GM12878 (cell line): ENCODE measurements around the gene MTR. TPM values are rescaled to one million over a fixed set of nuclear protein-coding genes. Genes with fewer than 3 reads are reported as not detected.

ENCODE experiments used
- ATAC-seq: fragments of 200-7000 bp; cut with Tn5 transposase; 3 replicates; pipeline ENCODE4 v1.9.1; 2020; ENCODE audit warnings: mild to moderate bottlenecking, moderate library complexity
- BruUV-seq: library from RNA; stranded (reverse); fragments of 400-500 nt; replicated peaks from 2 replicates; lab custom pipeline; 2021; lab: Mats Ljungman, UMichigan
- CTCF ChIA-PET: fragments of 300-600 bp; sonication (Branson Sonifier 250); formaldehyde crosslinking; extraction: SDS; loops from one replicate; lab custom pipeline; 2021; ENCODE audit warnings: inconsistent platforms; lab: Yijun Ruan, JAX
- POLR2A ChIA-PET: fragments of 350-600 bp; formaldehyde crosslinking; extraction: SDS; loops from one replicate; lab custom pipeline; 2021; ENCODE audit warnings: inconsistent platforms; lab: Charles Lee
- RAD21 ChIA-PET: fragments of 300-600 bp; sonication (Branson Sonifier 250); formaldehyde crosslinking; loops from one replicate; lab custom pipeline; 2023; ENCODE audit warnings: antibody characterized with exemption; ENCODE audit not compliant: unreplicated experiment; lab: Charles Lee
- SMC1A ChIA-PET: fragments of 300-600 bp; sonication (Branson Sonifier 250); formaldehyde crosslinking; loops from one replicate; lab custom pipeline; 2023; ENCODE audit not compliant: unreplicated experiment, uncharacterized antibody; lab: Charles Lee
- DNase-seq: peaks from one replicate; pipeline ENCODE4 v3.0.0-alpha.2; 2011; ENCODE audit warnings: low read depth, low spot score
- FAIRE-seq: peaks from 3 replicates; lab custom pipeline; 2011; peaks lifted over from hg19 to GRCh38; lab: Jason Lieb, UNC
- H2AFZ ChIP-seq: 2 replicates; pipeline ENCODE4 v1.6.0; 2011; ENCODE audit warnings: low read depth, low read length, control low read depth; ENCODE audit not compliant: control insufficient read depth
- H3K27ac ChIP-seq: 2 replicates; pipeline ENCODE4 v1.5.1; 2011; ENCODE audit warnings: control low read depth; ENCODE audit not compliant: control insufficient read depth, insufficient read depth
- H3K27me3 ChIP-seq, 2 experiments: replicated peaks in 1 of 2; 2 replicates each; pipeline versions ENCODE4 v1.6.0 to v1.6.1; 2011; ENCODE audit warnings: low read length in 1 of 2; ENCODE audit not compliant: control insufficient read depth in 2 of 2, insufficient read depth in 2 of 2
- H3K36me3 ChIP-seq, 2 experiments: 2 replicates each; pipeline ENCODE4 v1.5.1; 2011; ENCODE audit warnings: low read length in 1 of 2; ENCODE audit not compliant: control insufficient read depth in 2 of 2, insufficient read depth in 2 of 2
- H3K4me1 ChIP-seq: 2 replicates; pipeline ENCODE4 v1.6.1; 2011; ENCODE audit warnings: mild to moderate bottlenecking, low read length, moderate library complexity, mixed read lengths; ENCODE audit not compliant: control insufficient read depth, insufficient read depth
- H3K4me2 ChIP-seq: 2 replicates; pipeline ENCODE4 v1.6.0; 2011; ENCODE audit warnings: control low read depth; ENCODE audit not compliant: control insufficient read depth, insufficient read depth
- H3K4me3 ChIP-seq: fragments of 200-600 bp; sonication (generic); 2 replicates; pipeline ENCODE4 v1.5.1; 2016
- H3K79me2 ChIP-seq: 2 replicates; pipeline ENCODE4 v1.6.0; 2011; ENCODE audit warnings: low read length; ENCODE audit not compliant: control insufficient read depth, insufficient read depth
- H3K9ac ChIP-seq: 2 replicates; pipeline ENCODE4 v1.8.0; 2011; ENCODE audit warnings: low read length, control low read depth, mixed read lengths; ENCODE audit not compliant: control insufficient read depth, insufficient read depth
- H3K9me3 ChIP-seq: replicated peaks from 3 replicates; pipeline ENCODE4 v1.5.1; 2011; ENCODE audit warnings: mild to moderate bottlenecking, low read length; ENCODE audit not compliant: control insufficient read depth, insufficient read depth
- H4K20me1 ChIP-seq: 2 replicates; pipeline ENCODE4 v1.6.0; 2011; ENCODE audit not compliant: control insufficient read depth, insufficient read depth
- BRCA1 ChIP-seq: IDR thresholded peaks from 2 replicates; pipeline ENCODE4 v1.6.1; 2011; ENCODE audit warnings: low read depth, low read length, improper control_type of control experiment
- CBX5 ChIP-seq: sonication (generic); IDR thresholded peaks from 2 replicates; pipeline ENCODE4 v1.6.1; 2016; ENCODE audit warnings: low read depth, moderate library complexity, mild to moderate bottlenecking, inconsistent platforms
- CEBPB ChIP-seq, 2 experiments: fragments of 150-350 bp in 1 of 2; IDR thresholded peaks; 2 replicates each; pipeline ENCODE4 v1.6.1; 2012 to 2014; ENCODE audit warnings: low read depth in 2 of 2, low read length in 2 of 2, borderline replicate concordance in 1 of 2, inconsistent platforms in 1 of 2
- CHD4 ChIP-seq: fragments of 200-600 bp; sonication (generic); IDR thresholded peaks from 2 replicates; pipeline ENCODE4 v1.6.1; 2016; ENCODE audit warnings: mild to moderate bottlenecking
- CTCF ChIP-seq, 3 experiments: IDR thresholded peaks in 2 of 3; conservative IDR thresholded peaks in 1 of 3; 2 replicates each; pipeline ENCODE4 v1.5.1; 2011; ENCODE audit warnings: low read depth in 3 of 3, low read length in 3 of 3, mild to moderate bottlenecking in 3 of 3, control low read depth in 2 of 3, moderate library complexity in 2 of 3, inconsistent platforms in 1 of 3, mixed read lengths in 1 of 3; ENCODE audit not compliant: control insufficient read depth in 2 of 3, insufficient read depth in 1 of 3; ENCODE audit errors: extremely low read depth in 1 of 3
- HCFC1 ChIP-seq: fragments of 150-350 bp; IDR thresholded peaks from 2 replicates; pipeline ENCODE4 v1.6.1; 2014; ENCODE audit warnings: low read length
- JUNB ChIP-seq: IDR thresholded peaks from 2 replicates; pipeline ENCODE4 v1.6.1; 2016; ENCODE audit warnings: antibody characterized with exemption, mild to moderate bottlenecking
- RAD21 ChIP-seq: IDR thresholded peaks from 2 replicates; pipeline ENCODE4 v1.6.1; 2011; ENCODE audit warnings: mild to moderate bottlenecking, low read depth, low read length, moderate library complexity; ENCODE audit not compliant: insufficient read depth
- SIN3A ChIP-seq: IDR thresholded peaks from 2 replicates; pipeline ENCODE4 v1.6.1; 2012; ENCODE audit warnings: low read depth, low read length, improper control_type of control experiment
- SMC3 ChIP-seq: IDR thresholded peaks from 2 replicates; pipeline ENCODE4 v1.6.1; 2011; ENCODE audit warnings: low read length, improper control_type of control experiment, borderline replicate concordance
- ZZZ3 ChIP-seq: IDR thresholded peaks from 2 replicates; pipeline ENCODE4 v1.6.1; 2011; ENCODE audit warnings: low read depth; ENCODE audit not compliant: control insufficient read depth, insufficient read length
- WGBS: methylation state at CpG from one replicate; pipeline ENCODE4 v1.1.6; 2016; ENCODE audit warnings: low lambda C conversion rate; ENCODE audit not compliant: insufficient replicate concordance, insufficient coverage; ENCODE audit errors: missing lambda C conversion rate; 5-methylcytosine and 5-hydroxymethylcytosine counted together
- in situ Hi-C: fragments of 300-500 bp; cut with MboI; formaldehyde crosslinking; loops from 9 replicates; pipeline ENCODE4 v1.14.3; 2018; ENCODE audit warnings: mixed read lengths
- intact Hi-C: fragments of 100-400 bp; cut with micrococcal nuclease; formaldehyde crosslinking; loops from one replicate; pipeline ENCODE4 v1.14.2; 2022; ENCODE audit not compliant: unreplicated experiment
- polyA plus RNA-seq, 11 experiments: library from polyadenylated mRNA; depleted of rRNA in 4 of 11; unstranded in 6 of 11; stranded (reverse) in 5 of 11; fragments of >200 nt; fragmentation: Nextera tagmentation in 4 of 11; fragmentation: Illumina TruSeq in 1 of 11; extraction: Ambion mirVana in 4 of 11; extraction: Trizol in 1 of 11; gene quantifications; 1 replicate in 1 of 11; 2 replicates in 10 of 11; pipeline versions ENCODE4 v1.2.1 to v1.2.3, GENCODE V29; 2011 to 2016; ENCODE audit warnings: inconsistent platforms in 2 of 11, missing spikeins in 2 of 11, low read depth in 1 of 11
- total RNA-seq, 4 experiments: library from RNA; depleted of rRNA in 3 of 4; stranded (reverse); fragments of >200 nt in 3 of 4; fragmentation: Illumina TruSeq in 1 of 4; extraction: Trizol in 1 of 4; gene quantifications; 2 replicates each; pipeline versions ENCODE4 v1.2.1 to v1.2.3, GENCODE V29; 2013 to 2021
- TF ChIP-seq, protein P1 (sequence below): fragments of 450-650 bp; formaldehyde crosslinking; IDR thresholded peaks from 2 replicates; pipeline ENCODE4 v1.4.0; 2022; ENCODE audit warnings: mild to moderate bottlenecking, moderate library complexity
- TF ChIP-seq, protein P2 (sequence below): IDR thresholded peaks from 2 replicates; pipeline ENCODE4 v1.6.1; 2011; ENCODE audit warnings: low read depth, low read length, improper control_type of control experiment, borderline replicate concordance

The MTR gene
- total and polyA plus RNA-seq, 10 of the 15 experiments (the other 5 are each of a cell fraction or from before 2014, with no cell fraction given), result 2.4 to 38.7 (median 16.5) TPM

GRCh38 chr1:236751935-236752334 is 43.2 kb upstream of the MTR start (continued):
- TF ChIP-seq, protein P1, sequence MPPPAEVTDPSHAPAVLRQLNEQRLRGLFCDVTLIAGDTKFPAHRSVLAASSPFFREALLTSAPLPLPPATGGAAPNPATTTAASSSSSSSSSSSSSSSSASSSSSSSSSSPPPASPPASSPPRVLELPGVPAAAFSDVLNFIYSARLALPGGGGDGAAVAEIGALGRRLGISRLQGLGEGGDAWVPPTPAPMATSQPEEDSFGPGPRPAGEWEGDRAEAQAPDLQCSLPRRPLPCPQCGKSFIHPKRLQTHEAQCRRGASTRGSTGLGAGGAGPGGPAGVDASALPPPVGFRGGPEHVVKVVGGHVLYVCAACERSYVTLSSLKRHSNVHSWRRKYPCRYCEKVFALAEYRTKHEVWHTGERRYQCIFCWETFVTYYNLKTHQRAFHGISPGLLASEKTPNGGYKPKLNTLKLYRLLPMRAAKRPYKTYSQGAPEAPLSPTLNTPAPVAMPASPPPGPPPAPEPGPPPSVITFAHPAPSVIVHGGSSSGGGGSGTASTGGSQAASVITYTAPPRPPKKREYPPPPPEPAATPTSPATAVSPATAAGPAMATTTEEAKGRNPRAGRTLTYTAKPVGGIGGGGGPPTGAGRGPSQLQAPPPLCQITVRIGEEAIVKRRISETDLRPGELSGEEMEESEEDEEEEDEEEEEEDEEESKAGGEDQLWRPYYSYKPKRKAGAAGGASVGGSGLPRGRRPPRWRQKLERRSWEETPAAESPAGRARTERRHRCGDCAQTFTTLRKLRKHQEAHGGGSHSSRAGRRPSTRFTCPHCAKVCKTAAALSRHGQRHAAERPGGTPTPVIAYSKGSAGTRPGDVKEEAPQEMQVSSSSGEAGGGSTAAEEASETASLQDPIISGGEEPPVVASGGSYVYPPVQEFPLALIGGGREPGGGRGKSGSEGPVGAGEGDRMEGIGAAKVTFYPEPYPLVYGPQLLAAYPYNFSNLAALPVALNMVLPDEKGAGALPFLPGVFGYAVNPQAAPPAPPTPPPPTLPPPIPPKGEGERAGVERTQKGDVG (CRISPR knock-in tag), result no peak
- TF ChIP-seq CEBPB (IDR thresholded peaks at IDR 0.05; ENCODE audit: borderline replicate concordance in 1 of 2, low read depth in 2 of 2, low read length in 2 of 2) (no peak), JUNB (no peak), HCFC1 (no peak), SIN3A (no peak), BRCA1 (no peak)

GRCh38 chr1:236753516-236753915 is 41.6 kb upstream of the MTR start:
- WGBS, result 59% methylated on average over 4 of the region's 5 CpGs

More at GRCh38 chr1:236753516-236753915, 41.6 kb upstream of the MTR start:
- CTCF ChIA-PET, result interaction anchor here (0.6 to 2.4 kb wide), 7 partner anchors 47 to 633 kb away, joined by 3 to 7 read pairs (median 4); no protein-coding TSS in a partner anchor
- RAD21 ChIA-PET, result interaction anchor here (1.0 kb wide), 1 partner anchor 633 kb away, joined by 5 read pairs; no protein-coding TSS in a partner anchor
- SMC1A ChIA-PET, result interaction anchor here (0.6 kb wide), 1 partner anchor 633 kb away, joined by 3 read pairs; no protein-coding TSS in a partner anchor
- Histone ChIP-seq H3K36me3 (no peaks in the 10 kb centered on the region), H4K20me1 (no peaks in the 10 kb centered on the region), H3K4me3 (no peak overlapping the region), H3K27me3 (no peaks in the 10 kb centered on the region; a peak in 1 of 4 replicates), H3K27ac (no peak overlapping the region), H3K9ac (no peak overlapping the region), H3K4me1 (no peaks in the 10 kb centered on the region), H3K4me2 (no peak overlapping the region), H3K9me3 (no peaks in the 10 kb centered on the region), H2AFZ (no peak overlapping the region), H3K79me2 (no peaks in the 10 kb centered on the region)
- POLR2A ChIA-PET, result no interaction called here
- in situ Hi-C loops, result loop anchor here (10.0 kb wide), 2 partner anchors 631 to 811 kb away; no protein-coding TSS in a partner anchor
- no TSS peak for BruUV-seq
- ATAC-seq, result peak; percentile 79
- DNase-seq, result no peak
- intact Hi-C loops, result loop anchor here (2.0 to 10.0 kb wide), 3 partner anchors 371 to 811 kb away; no protein-coding TSS in a partner anchor
- peak; percentile 23 to 33 (median 26); a peak in 3 of 6 replicates for TF ChIP-seq CTCF (IDR thresholded peaks at IDR 0.05 in 2 of 3, conservative IDR thresholded peaks at IDR 0.05 in 1 of 3; ENCODE audit: control insufficient read depth in 2 of 3, extremely low read depth in 1 of 3, insufficient read depth in 1 of 3, low read depth in 3 of 3, low read length in 3 of 3)
- TF ChIP-seq CBX5, result no peak
- TF ChIP-seq ZZZ3, result no peak
- TF ChIP-seq, protein P2, sequence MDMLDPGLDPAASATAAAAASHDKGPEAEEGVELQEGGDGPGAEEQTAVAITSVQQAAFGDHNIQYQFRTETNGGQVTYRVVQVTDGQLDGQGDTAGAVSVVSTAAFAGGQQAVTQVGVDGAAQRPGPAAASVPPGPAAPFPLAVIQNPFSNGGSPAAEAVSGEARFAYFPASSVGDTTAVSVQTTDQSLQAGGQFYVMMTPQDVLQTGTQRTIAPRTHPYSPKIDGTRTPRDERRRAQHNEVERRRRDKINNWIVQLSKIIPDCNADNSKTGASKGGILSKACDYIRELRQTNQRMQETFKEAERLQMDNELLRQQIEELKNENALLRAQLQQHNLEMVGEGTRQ, result no peak
- peak; percentile 17; the same call in 1 of the 2 replicates for TF ChIP-seq SMC3
- peak; percentile 43 for TF ChIP-seq RAD21
- TF ChIP-seq CHD4, result no peak
- no peak for FAIRE-seq
